ENCODE measurements around the gene DAZAP1.

DAZAP1 gene

GRCh38 chr19:1459479-1459878, 52.1 kb downstream of the DAZAP1 start:
- Histone ChIP-seq H3K9me3 (no peaks in the 10 kb centered on the region), H3K27me3 (ENCODE audit: low read depth) (peaks cover 6% of the 10 kb centered on the region; the same call in 1 of the 2 replicates), H3K36me3 (replicated peaks) (no peaks in the 10 kb centered on the region; the same call in 1 of the 2 replicates), H3K4me3 (no peak overlapping the region), H3K4me1 (peaks cover 12% of the 10 kb centered on the region)
- in situ Hi-C loops (cut with MboI; ENCODE audit: low sequenced_read_pairs), result no loop called here
- DNase-seq (ENCODE audit: low spot score in 2 of 2), result no peak

GRCh38 chr19:1460033-1460995, 52.9 kb downstream of the DAZAP1 start:
- Histone ChIP-seq H3K9me3 (no peaks in the 10 kb centered on the region), H3K4me1 (peaks cover 8% of the 10 kb centered on the region), H3K4me3 (no peak overlapping the region), H3K27me3 (ENCODE audit: low read depth) (peaks cover under 1% of the 10 kb centered on the region; the same call in 1 of the 2 replicates), H3K36me3 (replicated peaks) (no peaks in the 10 kb centered on the region; the same call in 1 of the 2 replicates)
- in situ Hi-C loops (cut with MboI; ENCODE audit: low sequenced_read_pairs), result no loop called here
- DNase-seq (ENCODE audit: low spot score in 2 of 2), result no peak

- in situ Hi-C loops (cut with MboI; ENCODE audit: low sequenced_read_pairs), result no loop called here
- DNase-seq (ENCODE audit: low spot score in 2 of 2), result no peak
- H3K9me3 ChIP-seq, result no peaks in the 10 kb centered on the region
- no peaks in the 10 kb centered on the region for H3K4me1 ChIP-seq
- H3K4me3 ChIP-seq, result no peak overlapping the region
- no peaks in the 10 kb centered on the region for H3K27me3 ChIP-seq (ENCODE audit: low read depth)
- no peaks in the 10 kb centered on the region; the same call in 1 of the 2 replicates for H3K36me3 ChIP-seq (replicated peaks)
Measured at GRCh38 chr19:1461862-1462261, 54.5 kb downstream of the DAZAP1 start.

DNA sequence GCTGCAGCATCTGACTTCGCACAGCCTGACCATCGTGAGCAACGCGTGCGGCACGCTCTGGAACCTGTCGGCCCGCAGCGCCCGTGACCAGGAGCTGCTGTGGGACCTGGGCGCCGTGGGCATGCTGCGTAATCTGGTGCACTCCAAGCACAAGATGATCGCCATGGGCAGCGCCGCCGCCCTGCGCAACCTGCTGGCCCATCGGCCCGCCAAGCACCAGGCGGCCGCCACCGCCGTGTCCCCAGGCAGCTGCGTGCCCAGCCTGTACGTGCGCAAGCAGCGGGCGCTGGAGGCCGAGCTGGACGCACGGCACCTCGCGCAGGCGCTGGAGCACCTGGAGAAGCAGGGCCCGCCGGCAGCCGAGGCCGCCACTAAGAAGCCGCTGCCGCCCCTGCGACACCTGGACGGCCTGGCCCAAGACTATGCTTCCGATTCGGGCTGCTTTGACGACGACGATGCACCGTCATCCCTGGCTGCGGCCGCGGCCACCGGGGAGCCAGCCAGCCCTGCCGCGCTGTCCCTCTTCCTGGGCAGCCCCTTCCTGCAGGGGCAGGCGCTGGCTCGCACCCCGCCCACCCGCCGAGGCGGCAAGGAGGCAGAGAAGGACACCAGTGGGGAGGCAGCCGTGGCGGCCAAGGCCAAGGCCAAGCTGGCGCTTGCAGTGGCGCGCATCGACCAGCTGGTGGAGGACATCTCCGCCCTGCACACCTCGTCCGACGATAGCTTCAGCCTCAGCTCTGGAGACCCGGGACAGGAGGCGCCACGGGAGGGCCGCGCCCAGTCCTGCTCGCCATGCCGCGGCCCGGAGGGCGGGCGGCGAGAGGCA, 58.0 kb downstream of the DAZAP1 start:
- Histone ChIP-seq H3K4me3 (no peak overlapping the region), H3K4me1 (peaks cover 7% of the 10 kb centered on the region), H3K9me3 (no peaks in the 10 kb centered on the region), H3K36me3 (replicated peaks) (no peaks in the 10 kb centered on the region; the same call in 1 of the 2 replicates), H3K27me3 (ENCODE audit: low read depth) (no peaks in the 10 kb centered on the region)
- in situ Hi-C loops (cut with MboI; ENCODE audit: low sequenced_read_pairs), result no loop called here
- DNase-seq (ENCODE audit: low spot score in 2 of 2), result no peak

- no peak for DNase-seq (ENCODE audit: low spot score in 2 of 2)
- no peaks in the 10 kb centered on the region for H3K27me3 ChIP-seq (ENCODE audit: low read depth)
- no peak overlapping the region for H3K4me3 ChIP-seq
- in situ Hi-C loops (cut with MboI; ENCODE audit: low sequenced_read_pairs), result no loop called here
- H3K9me3 ChIP-seq, result no peaks in the 10 kb centered on the region
- H3K36me3 ChIP-seq (replicated peaks), result no peaks in the 10 kb centered on the region
- peaks cover 7% of the 10 kb centered on the region for H3K4me1 ChIP-seq
Measured at GRCh38 chr19:1466018-1466460, 58.7 kb downstream of the DAZAP1 start.

DNA sequence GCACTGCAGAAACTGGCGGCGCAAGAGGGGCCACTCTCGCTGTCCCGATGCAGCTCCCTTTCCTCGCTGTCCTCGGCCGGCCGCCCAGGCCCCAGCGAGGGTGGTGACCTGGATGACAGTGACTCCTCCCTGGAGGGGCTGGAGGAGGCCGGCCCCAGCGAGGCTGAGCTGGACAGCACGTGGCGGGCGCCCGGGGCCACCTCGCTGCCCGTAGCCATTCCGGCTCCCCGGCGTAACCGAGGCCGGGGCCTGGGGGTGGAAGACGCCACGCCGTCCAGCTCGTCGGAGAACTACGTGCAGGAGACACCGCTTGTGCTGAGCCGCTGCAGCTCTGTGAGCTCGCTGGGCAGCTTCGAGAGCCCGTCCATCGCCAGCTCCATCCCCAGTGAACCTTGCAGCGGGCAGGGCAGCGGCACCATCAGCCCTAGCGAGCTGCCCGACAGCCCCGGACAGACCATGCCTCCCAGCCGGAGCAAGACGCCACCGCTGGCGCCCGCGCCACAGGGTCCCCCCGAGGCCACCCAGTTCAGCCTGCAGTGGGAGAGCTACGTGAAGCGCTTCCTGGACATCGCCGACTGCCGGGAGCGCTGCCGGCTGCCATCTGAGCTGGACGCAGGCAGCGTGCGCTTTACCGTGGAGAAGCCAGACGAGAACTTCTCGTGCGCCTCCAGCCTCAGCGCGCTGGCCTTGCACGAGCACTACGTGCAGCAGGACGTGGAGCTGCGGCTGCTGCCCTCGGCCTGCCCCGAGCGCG, 59.3 kb downstream of the DAZAP1 start:
- in situ Hi-C loops (cut with MboI; ENCODE audit: low sequenced_read_pairs), result no loop called here
- no peak overlapping the region for H3K4me3 ChIP-seq
- H3K36me3 ChIP-seq (replicated peaks), result no peaks in the 10 kb centered on the region
- H3K27me3 ChIP-seq (ENCODE audit: low read depth), result no peaks in the 10 kb centered on the region
- peaks cover 10% of the 10 kb centered on the region for H3K4me1 ChIP-seq
- no peak for DNase-seq (ENCODE audit: low spot score in 2 of 2)
- H3K9me3 ChIP-seq, result no peaks in the 10 kb centered on the region

DNA sequence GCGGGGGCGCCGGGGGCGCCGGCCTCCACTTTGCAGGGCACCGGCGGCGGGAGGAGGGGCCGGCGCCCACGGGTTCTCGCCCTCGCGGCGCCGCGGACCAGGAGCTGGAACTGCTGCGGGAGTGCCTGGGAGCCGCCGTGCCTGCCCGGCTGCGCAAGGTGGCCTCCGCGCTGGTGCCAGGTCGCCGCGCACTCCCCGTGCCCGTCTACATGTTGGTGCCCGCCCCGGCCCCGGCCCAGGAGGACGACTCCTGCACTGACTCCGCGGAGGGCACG, 59.8 kb downstream of the DAZAP1 start:
- no peak for DNase-seq (ENCODE audit: low spot score in 2 of 2)
- no peak overlapping the region for H3K4me3 ChIP-seq
- no peaks in the 10 kb centered on the region for H3K9me3 ChIP-seq
- H3K4me1 ChIP-seq, result peaks cover 10% of the 10 kb centered on the region
- no peaks in the 10 kb centered on the region for H3K36me3 ChIP-seq (replicated peaks)
- no peaks in the 10 kb centered on the region for H3K27me3 ChIP-seq (ENCODE audit: low read depth)
- in situ Hi-C loops (cut with MboI; ENCODE audit: low sequenced_read_pairs), result no loop called here

- Histone ChIP-seq H3K36me3 (replicated peaks) (no peaks in the 10 kb centered on the region), H3K9me3 (no peaks in the 10 kb centered on the region), H3K4me3 (no peak overlapping the region), H3K27me3 (ENCODE audit: low read depth) (no peaks in the 10 kb centered on the region), H3K4me1 (peaks cover 10% of the 10 kb centered on the region)
- no peak for DNase-seq (ENCODE audit: low spot score in 2 of 2)
- in situ Hi-C loops (cut with MboI; ENCODE audit: low sequenced_read_pairs), result no loop called here
Measured at GRCh38 chr19:1467490-1468273, 60.3 kb downstream of the DAZAP1 start.

GRCh38 chr19:1468274-1468820, 61.0 kb downstream of the DAZAP1 start:
- Histone ChIP-seq H3K9me3 (no peaks in the 10 kb centered on the region), H3K27me3 (ENCODE audit: low read depth) (no peaks in the 10 kb centered on the region), H3K4me1 (peaks cover 10% of the 10 kb centered on the region), H3K4me3 (peak overlapping the region; percentile 42), H3K36me3 (replicated peaks) (no peaks in the 10 kb centered on the region)
- in situ Hi-C loops (cut with MboI; ENCODE audit: low sequenced_read_pairs), result no loop called here
- no peak for DNase-seq (ENCODE audit: low spot score in 2 of 2)

GRCh38 chr19:1468821-1469254, 61.5 kb downstream of the DAZAP1 start:
- H3K9me3 ChIP-seq, result no peaks in the 10 kb centered on the region
- H3K27me3 ChIP-seq (ENCODE audit: low read depth), result no peaks in the 10 kb centered on the region
- H3K4me1 ChIP-seq, result peaks cover 10% of the 10 kb centered on the region
- H3K36me3 ChIP-seq (replicated peaks), result no peaks in the 10 kb centered on the region
- in situ Hi-C loops (cut with MboI; ENCODE audit: low sequenced_read_pairs), result no loop called here
- DNase-seq (ENCODE audit: low spot score in 2 of 2), result peak in 1 of 2 experiments; percentile 72
- H3K4me3 ChIP-seq, result peak overlapping the region; percentile 42

GRCh38 chr19:1469255-1470054, 62.1 kb downstream of the DAZAP1 start:
- Histone ChIP-seq H3K9me3 (no peaks in the 10 kb centered on the region), H3K36me3 (replicated peaks) (no peaks in the 10 kb centered on the region; the same call in 1 of the 2 replicates), H3K27me3 (ENCODE audit: low read depth) (no peaks in the 10 kb centered on the region), H3K4me1 (peaks cover 10% of the 10 kb centered on the region), H3K4me3 (peak overlapping the region; percentile 46)
- DNase-seq (ENCODE audit: low spot score in 2 of 2), result peak in 1 of 2 experiments; percentile 57
- in situ Hi-C loops (cut with MboI; ENCODE audit: low sequenced_read_pairs), result no loop called here

DNA sequence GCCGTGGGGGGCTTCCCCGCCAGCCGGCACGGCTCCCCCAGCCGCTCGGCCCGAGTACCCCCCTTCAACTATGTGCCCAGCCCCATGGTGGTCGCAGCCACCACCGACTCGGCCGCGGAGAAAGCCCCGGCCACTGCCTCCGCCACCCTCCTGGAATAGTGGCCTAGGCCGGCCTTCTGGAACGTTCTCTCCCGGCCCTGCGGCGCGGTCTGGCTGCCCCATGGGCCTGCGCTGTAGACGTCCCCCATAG, 62.6 kb downstream of the DAZAP1 start:
- no peak for DNase-seq (ENCODE audit: low spot score in 2 of 2)
- H3K4me1 ChIP-seq, result peaks cover 10% of the 10 kb centered on the region
- no peaks in the 10 kb centered on the region for H3K27me3 ChIP-seq (ENCODE audit: low read depth)
- in situ Hi-C loops (cut with MboI; ENCODE audit: low sequenced_read_pairs), result no loop called here
- H3K4me3 ChIP-seq, result peak overlapping the region; percentile 46
- H3K9me3 ChIP-seq, result no peaks in the 10 kb centered on the region
- no peaks in the 10 kb centered on the region; the same call in 1 of the 2 replicates for H3K36me3 ChIP-seq (replicated peaks)
